HL-60 (cell line): ENCODE data around the gene FASTKD1.
"Not testable (repeated sequence)": the region's sequence is repeated elsewhere in the genome, so short reads cannot be mapped to it uniquely, and the experiment has no call there.

Experiments used
- DNase-seq, 2 experiments: peaks; one replicate each; pipeline ENCODE4 v3.0.0-alpha.2; 2010 to 2020; ENCODE audit warnings: low read depth in 1 of 2, low spot score in 1 of 2
- H3K27ac ChIP-seq: fragments of 250-450 bp; sonication (Bioruptor Pico); replicated peaks from 2 replicates; pipeline ENCODE4 v1.5.1; 2020; ENCODE audit warnings: mild to moderate bottlenecking, moderate library complexity
- H3K27me3 ChIP-seq: fragments of 250-450 bp; sonication (Bioruptor Pico); 2 replicates; pipeline ENCODE4 v1.5.1; 2021; ENCODE audit warnings: mild to moderate bottlenecking, moderate library complexity; ENCODE audit not compliant: insufficient read depth, poor library complexity, severe bottlenecking
- H3K4me3 ChIP-seq: replicated peaks from 2 replicates; pipeline ENCODE4 v1.5.1; 2011; ENCODE audit warnings: mild to moderate bottlenecking, control low read depth, low read length; ENCODE audit not compliant: insufficient read depth
- GABPA ChIP-seq: IDR thresholded peaks from 2 replicates; pipeline ENCODE4 v1.6.1; 2012; ENCODE audit warnings: low read depth
- POLR2AphosphoS5 ChIP-seq: IDR thresholded peaks from 2 replicates; pipeline ENCODE4 v1.6.1; 2012; ENCODE audit warnings: low read depth
- SPI1 ChIP-seq: IDR thresholded peaks from 2 replicates; pipeline ENCODE4 v1.6.1; 2012; ENCODE audit warnings: low read depth, mild to moderate bottlenecking, borderline replicate concordance
- TF ChIP-seq, protein P1 (sequence below): IDR thresholded peaks from 2 replicates; pipeline ENCODE4 v1.6.1; 2012; ENCODE audit warnings: low read depth; ENCODE audit not compliant: insufficient replicate concordance
- TF ChIP-seq, protein P2 (sequence below): IDR thresholded peaks from one replicate; pipeline ENCODE4 v1.5.1; 2011; ENCODE audit warnings: low read length, control low read depth, inconsistent platforms; ENCODE audit not compliant: insufficient read depth

Gene FASTKD1

DNA sequence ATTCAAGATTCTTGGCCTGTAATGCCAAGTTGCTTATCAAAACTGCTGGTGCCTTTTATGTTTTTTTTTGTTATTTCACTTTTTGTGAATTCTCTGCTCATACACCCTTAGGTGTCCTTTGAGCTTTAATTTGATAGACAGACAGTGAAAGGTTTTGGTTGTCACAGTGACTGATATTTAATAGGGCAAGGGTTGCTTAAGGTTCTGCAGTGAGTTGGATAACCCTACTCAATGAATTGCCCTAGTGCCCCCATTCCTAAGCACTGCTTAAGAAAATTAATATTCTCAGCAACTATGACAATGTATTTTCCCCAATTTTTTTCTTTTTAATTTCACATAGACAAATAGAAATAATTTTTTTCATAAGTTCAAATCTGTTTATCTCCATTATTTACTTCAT, 25.9 kb upstream of the FASTKD1 start:
- TF ChIP-seq SPI1: no peak
- TF ChIP-seq GABPA: no peak
- TF ChIP-seq, protein P1, sequence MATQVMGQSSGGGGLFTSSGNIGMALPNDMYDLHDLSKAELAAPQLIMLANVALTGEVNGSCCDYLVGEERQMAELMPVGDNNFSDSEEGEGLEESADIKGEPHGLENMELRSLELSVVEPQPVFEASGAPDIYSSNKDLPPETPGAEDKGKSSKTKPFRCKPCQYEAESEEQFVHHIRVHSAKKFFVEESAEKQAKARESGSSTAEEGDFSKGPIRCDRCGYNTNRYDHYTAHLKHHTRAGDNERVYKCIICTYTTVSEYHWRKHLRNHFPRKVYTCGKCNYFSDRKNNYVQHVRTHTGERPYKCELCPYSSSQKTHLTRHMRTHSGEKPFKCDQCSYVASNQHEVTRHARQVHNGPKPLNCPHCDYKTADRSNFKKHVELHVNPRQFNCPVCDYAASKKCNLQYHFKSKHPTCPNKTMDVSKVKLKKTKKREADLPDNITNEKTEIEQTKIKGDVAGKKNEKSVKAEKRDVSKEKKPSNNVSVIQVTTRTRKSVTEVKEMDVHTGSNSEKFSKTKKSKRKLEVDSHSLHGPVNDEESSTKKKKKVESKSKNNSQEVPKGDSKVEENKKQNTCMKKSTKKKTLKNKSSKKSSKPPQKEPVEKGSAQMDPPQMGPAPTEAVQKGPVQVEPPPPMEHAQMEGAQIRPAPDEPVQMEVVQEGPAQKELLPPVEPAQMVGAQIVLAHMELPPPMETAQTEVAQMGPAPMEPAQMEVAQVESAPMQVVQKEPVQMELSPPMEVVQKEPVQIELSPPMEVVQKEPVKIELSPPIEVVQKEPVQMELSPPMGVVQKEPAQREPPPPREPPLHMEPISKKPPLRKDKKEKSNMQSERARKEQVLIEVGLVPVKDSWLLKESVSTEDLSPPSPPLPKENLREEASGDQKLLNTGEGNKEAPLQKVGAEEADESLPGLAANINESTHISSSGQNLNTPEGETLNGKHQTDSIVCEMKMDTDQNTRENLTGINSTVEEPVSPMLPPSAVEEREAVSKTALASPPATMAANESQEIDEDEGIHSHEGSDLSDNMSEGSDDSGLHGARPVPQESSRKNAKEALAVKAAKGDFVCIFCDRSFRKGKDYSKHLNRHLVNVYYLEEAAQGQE: no peak
- TF ChIP-seq, protein P2, sequence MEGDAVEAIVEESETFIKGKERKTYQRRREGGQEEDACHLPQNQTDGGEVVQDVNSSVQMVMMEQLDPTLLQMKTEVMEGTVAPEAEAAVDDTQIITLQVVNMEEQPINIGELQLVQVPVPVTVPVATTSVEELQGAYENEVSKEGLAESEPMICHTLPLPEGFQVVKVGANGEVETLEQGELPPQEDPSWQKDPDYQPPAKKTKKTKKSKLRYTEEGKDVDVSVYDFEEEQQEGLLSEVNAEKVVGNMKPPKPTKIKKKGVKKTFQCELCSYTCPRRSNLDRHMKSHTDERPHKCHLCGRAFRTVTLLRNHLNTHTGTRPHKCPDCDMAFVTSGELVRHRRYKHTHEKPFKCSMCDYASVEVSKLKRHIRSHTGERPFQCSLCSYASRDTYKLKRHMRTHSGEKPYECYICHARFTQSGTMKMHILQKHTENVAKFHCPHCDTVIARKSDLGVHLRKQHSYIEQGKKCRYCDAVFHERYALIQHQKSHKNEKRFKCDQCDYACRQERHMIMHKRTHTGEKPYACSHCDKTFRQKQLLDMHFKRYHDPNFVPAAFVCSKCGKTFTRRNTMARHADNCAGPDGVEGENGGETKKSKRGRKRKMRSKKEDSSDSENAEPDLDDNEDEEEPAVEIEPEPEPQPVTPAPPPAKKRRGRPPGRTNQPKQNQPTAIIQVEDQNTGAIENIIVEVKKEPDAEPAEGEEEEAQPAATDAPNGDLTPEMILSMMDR: no peak
- TF ChIP-seq POLR2AphosphoS5: no peak
- Histone ChIP-seq H3K27ac (no peak overlapping the region), H3K4me3 (no peak overlapping the region), H3K27me3 (no peaks in the 10 kb centered on the region)
- no peak for DNase-seq

GRCh38 chr2:169598982-169599381, 25.3 kb upstream of the FASTKD1 start:
- Histone ChIP-seq H3K27me3 (no peaks in the 10 kb centered on the region), H3K27ac (no peak overlapping the region), H3K4me3 (no peak overlapping the region)
- TF ChIP-seq, protein P2: no peak
- no peak for TF ChIP-seq SPI1
- DNase-seq: no peak

DNA sequence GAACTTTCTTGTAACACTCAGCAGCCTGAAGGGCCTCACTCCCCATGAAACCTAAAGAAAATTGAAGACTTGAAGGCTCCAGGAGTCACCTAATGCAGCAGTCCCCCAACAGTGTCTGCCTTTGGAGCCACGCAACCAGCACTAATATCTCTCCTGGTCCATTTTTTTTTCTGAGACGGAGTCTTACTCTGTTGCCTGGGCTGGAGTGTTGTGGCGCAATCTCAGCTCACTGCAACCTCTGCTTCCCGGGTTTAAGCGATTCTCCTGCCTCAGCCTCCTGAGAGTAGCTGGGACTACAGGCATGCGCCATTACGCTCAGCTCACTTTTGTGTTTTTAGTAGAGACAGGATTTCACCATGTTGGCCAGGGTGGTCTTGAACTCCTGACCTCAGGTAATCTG, 22.9 kb upstream of the FASTKD1 start:
- H3K27ac ChIP-seq, H3K4me3 ChIP-seq, DNase-seq, H3K27me3 ChIP-seq: not testable (repeated sequence)

DNA sequence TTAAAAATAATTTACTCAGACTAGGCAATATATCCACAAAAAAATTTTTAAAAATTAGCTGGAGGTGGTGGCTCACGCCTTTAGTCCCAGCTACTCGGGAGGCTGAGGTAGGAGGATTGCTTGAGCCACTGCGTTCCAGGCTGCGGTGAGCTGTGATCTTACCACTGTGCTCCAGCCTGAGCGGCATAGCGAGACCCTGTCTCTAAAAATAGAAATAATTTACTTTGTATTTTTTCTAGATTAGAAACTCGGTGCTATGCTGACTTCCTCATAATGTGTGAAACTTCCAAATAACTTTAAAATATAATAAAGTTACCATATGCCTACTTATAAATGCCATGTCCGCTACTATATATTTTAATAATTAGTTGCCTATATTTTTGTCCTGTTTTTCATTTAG, 17.1 kb upstream of the FASTKD1 start:
- H3K4me3 ChIP-seq: no peak overlapping the region
- H3K27ac ChIP-seq: no peak overlapping the region
- DNase-seq: no peak
- peak; percentile 24; the same call in 1 of the 2 replicates for TF ChIP-seq SPI1
- TF ChIP-seq POLR2AphosphoS5: no peak
- H3K27me3 ChIP-seq: no peaks in the 10 kb centered on the region

DNA sequence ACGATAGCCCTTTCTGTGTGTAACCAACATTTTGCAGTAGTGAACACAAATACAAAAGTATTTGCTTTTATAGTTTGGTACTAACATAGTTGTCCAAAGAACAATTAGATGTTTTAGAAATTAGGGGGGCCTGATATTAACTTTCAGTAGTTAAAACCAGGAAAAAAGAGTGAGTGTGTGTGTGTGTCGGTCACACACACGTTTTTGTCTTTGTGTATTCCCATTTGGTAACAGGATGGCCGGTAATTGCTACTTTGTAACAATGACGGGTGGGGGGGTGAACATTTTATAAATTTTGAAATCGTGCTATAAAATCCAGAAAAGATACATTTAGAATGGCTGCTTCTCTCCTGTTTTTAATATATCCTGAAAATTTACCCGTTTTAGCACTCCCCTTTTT, 12.0 kb upstream of the FASTKD1 start:
- peak overlapping the region; percentile 98 for H3K27ac ChIP-seq
- TF ChIP-seq GABPA: no peak

DNA sequence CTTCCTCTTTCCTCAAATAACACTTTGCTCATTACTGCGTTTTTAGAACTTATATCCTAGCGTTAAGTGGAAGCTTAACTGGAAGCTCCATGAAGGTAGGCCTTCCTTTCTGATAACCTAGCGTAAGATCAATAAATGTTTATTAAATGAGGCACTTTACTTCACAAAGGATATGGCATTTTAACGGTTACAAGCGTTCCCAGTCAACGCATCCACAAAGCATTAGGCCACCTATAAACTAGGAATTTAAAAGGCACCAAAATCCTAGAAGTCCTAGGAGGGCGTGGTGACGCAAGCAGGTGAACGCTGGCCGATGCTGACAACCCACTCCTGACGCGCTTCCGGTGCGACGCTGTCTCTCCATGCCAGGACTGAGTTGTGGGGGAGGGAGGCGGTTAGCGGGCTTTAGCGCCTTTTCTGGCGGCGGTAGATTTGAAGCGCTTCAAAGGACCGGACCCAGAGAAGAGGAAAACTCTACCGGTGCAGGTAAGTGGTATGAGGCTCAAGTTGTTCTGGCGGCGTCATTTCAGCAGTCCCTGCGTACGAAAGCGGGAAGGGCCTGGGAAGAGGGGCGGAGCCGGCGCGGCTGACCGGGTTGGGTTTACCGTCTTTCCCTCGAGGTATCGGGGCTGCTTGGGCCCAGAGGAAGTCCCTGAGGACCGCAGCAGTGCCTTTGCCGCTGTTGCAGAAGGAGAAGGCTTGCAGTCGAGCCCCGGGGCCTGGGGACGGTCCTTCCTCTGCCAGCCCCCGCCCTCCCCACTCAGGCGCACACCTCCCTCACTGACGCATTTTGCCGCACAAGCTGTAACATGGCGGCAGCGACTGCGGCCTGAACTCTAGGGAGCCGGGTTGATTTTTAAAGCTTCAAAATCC, 10.6 kb upstream of the FASTKD1 start, which contains the start of gene PPIG:
Gene PPIG (plus strand): TSS at position 347 of the 873 bp plus-strand sequence. CDS start 19,691 bp downstream, outside the sequence.
- TF ChIP-seq, protein P1: no peak
- TF ChIP-seq, protein P2: no peak
- peak; percentile 45; the same call in 1 of the 2 replicates for TF ChIP-seq SPI1
- peak; percentile 67; the same call in 1 of the 2 replicates for TF ChIP-seq POLR2AphosphoS5
- peak; percentile 86 for TF ChIP-seq GABPA
- no peaks in the 10 kb centered on the region for H3K27me3 ChIP-seq
- H3K4me3 ChIP-seq: peak within 1 kb of the TSS; percentile 63
- H3K27ac ChIP-seq: peak within 1 kb of the TSS; percentile 98
- DNase-seq: peak; percentile 82 to 93

More for the DNA sequence above, 12.0 kb upstream of the FASTKD1 start:
- DNase-seq: no peak
- no peaks in the 10 kb centered on the region for H3K27me3 ChIP-seq
- peak overlapping the region; percentile 63 for H3K4me3 ChIP-seq
